Cardiac fibroblast (primary cell): Measurements from ENCODE around the gene ANKRD33B.

ENCODE experiments used
- DNase-seq, 2 donors: peaks; one replicate each; pipeline versions ENCODE4 v3.0.0 to v3.0.0-alpha.2; 2010; ENCODE audit warnings: low read depth in 2 of 2
- H3K4me3 ChIP-seq, 2 donors: replicated peaks in 1 of 2; 1 replicate in 1 of 2; 2 replicates in 1 of 2; pipeline ENCODE4 v1.5.1; 2011; ENCODE audit warnings: low read depth in 2 of 2, low read length in 2 of 2, mild to moderate bottlenecking in 2 of 2, moderate library complexity in 1 of 2
- TF ChIP-seq, protein P1 (sequence below): IDR thresholded peaks from one replicate; pipeline ENCODE4 v1.5.1; 2011; ENCODE audit warnings: low read depth, mild to moderate bottlenecking, low read length, inconsistent platforms

ANKRD33B gene

DNA sequence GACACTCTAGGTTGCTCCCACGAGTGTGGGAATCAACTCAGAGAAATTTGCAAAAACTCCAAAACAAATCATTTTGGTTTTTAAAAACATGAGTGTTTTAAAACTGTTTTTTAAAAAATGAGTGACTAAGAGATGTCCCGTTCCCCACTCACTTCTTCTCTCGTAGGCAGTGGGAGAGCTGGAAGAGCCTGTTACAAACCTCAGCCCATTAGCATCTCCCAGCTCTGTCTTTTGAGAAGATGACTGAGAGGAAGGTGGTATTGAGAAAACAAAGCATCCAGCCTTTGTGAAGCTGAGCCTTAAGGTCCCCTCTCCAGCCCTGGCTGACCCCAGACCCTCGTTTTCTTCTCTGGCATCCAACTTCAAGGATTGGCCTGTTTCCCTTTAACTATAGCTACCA lies 4.7 kb upstream of the ANKRD33B start:
- TF ChIP-seq, protein P1, sequence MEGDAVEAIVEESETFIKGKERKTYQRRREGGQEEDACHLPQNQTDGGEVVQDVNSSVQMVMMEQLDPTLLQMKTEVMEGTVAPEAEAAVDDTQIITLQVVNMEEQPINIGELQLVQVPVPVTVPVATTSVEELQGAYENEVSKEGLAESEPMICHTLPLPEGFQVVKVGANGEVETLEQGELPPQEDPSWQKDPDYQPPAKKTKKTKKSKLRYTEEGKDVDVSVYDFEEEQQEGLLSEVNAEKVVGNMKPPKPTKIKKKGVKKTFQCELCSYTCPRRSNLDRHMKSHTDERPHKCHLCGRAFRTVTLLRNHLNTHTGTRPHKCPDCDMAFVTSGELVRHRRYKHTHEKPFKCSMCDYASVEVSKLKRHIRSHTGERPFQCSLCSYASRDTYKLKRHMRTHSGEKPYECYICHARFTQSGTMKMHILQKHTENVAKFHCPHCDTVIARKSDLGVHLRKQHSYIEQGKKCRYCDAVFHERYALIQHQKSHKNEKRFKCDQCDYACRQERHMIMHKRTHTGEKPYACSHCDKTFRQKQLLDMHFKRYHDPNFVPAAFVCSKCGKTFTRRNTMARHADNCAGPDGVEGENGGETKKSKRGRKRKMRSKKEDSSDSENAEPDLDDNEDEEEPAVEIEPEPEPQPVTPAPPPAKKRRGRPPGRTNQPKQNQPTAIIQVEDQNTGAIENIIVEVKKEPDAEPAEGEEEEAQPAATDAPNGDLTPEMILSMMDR: no peak
- no peak overlapping the region for H3K4me3 ChIP-seq
- no peak for DNase-seq

DNA sequence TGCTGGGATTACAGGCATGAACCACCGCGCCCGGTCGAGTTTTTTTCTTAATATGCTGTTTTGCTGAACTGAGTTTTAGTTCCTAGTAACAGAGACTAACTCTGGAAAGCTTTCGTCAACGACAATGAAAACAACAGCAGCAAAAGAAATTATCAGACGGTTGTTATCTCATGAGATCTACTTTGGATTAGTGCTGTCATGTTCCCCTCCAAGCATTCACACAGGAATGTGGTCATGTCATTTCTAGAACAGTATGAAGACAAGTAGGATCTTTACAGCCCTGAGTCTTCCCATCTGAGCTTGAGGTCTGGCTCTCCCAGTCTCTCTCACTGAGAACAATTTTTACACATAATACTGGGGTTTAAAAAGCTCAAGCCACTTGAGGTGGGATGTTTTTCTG lies 4.0 kb upstream of the ANKRD33B start:
- H3K4me3 ChIP-seq: no peak overlapping the region
- DNase-seq: no peak
- TF ChIP-seq, protein P1: no peak

DNA sequence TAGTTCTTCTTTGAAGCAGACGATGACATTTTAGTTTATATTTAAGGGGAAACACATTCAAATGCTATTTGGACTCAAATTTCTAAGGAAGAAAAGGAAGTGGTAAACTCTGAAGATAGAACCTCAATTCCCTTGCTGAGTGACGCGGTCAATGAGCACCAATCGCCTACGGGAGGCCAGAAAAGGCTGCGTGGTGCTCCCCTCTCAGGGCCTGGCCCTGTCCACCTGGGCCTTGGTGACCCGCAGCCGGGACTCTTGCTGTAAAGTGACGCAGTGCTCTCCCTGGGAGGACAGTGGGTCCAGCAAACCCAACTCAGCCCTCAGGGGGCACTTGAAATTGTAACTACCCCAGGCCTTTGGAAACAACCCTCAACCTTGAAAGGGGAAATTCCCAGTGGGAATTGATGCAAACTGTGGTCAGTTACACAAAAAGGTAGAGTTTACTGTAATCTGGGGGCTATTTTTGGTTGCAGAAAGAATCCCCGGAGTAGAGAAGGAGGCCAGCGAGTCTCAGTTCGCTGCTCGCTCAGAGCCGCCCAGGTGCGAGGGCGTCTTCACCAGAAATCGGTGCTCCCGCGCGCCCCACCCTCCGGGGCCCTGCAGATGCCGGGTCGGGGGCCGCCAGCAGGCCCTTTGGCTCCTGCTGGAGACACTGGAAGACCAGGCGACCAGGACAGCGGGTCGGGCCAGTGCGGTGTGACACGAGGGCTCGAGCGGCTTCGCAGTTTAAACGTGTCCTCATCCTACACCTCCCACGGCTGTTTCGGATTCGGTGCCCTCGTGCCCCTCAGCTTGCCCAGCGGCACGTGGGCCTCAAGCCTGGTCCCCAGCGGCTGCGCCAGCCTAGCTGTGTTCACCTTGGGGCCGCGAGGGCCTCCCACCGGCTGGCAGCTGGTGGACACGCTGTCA lies 1.4 kb upstream of the ANKRD33B start:
- H3K4me3 ChIP-seq: no peak overlapping the region
- no peak for DNase-seq
- TF ChIP-seq, protein P1: no peak

DNA sequence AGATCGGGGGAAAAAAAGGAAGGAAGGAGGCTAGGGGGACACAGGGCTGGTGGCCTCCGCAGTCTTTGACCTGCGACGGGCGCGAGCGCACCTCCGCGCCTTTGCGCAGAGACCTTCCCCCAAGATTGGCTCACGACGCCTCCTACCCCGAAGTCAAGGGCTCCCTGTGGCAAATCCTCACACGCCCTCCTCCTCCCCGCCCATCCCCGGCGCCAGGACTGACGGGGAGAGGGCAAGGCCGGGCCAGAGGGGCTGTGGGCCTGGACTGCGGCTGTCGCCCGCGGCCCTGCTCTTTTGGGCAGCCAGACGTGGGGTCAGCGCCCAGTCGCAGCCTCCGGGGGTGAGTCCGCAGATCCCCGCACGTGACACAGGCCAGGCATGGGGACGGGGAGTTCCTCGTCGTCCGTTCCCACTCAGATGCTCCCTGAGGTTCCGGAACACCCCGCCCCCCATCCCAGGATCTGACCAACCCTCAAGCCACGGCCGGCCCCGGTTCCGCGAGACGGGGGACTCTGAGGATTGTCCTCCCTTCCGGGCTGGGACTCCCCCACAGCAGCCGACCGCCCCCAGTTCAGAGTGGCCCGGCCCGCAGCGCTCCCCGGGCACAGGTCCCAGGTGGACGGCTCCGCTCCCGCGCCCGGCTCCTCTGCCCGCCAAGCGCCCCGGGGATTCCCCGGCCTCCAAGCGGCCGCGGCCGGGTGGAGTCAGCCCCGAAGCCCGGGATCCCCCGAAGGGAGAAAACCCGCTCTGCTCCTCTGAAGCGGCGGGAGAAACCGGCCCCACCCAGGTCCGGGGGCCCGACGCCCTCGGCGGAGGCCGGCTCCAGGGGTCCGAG lies 543 bp upstream of the ANKRD33B start:
- peak overlapping the region; percentile 68 to 85 for H3K4me3 ChIP-seq
- TF ChIP-seq, protein P1: no peak
- peak in 1 of 2 donors; percentile 38 for DNase-seq

DNA sequence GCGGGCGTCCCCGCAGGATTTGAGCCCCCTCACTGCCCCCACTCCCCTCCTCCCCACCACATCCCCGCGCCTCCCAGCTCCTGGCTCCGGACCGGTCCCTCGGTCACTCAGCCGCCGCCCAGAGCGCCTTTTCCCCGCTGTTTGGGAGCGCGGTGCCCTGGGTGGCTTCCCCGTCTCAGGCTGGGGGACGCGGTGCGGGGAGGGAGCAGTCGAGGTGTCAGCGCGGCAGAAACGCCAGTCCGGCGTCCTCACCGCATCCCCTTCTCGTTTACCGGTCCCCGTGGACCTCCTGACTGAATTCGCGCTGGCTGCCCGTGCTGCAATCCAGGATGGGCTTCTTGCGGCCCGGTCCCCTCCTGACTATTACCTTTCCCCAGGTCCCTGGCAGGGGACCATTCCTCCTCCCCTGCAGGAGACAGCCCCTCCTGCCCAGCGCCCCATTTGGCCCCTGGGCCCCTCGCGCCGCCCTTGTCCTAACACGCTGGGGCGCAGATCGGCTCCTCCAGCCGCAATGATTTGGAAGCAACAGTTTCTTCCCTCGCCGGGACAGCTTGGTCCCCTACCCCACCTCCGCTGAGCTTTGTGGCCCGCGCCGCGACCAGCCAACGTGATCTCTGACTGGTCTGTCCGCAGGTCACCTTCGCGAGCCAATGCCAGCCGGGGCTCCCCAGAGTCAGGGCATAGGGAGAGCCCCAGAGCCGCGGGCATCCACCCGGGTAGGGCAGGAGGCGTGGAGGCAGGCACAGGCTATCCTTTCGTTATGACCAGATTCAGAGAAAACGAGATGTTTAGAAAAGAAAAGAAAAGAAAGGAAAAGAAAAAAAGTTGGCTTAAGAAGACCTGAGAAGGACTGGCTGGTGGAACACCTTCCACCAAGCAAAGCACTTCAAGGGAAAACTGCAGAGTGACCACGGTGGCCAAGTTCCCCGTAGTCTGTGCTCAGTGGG lies 1.2 kb downstream of the ANKRD33B start:
- DNase-seq: peak in 1 of 2 donors; percentile 24
- H3K4me3 ChIP-seq: peak overlapping the region; percentile 68 to 85
- TF ChIP-seq, protein P1: no peak

DNA sequence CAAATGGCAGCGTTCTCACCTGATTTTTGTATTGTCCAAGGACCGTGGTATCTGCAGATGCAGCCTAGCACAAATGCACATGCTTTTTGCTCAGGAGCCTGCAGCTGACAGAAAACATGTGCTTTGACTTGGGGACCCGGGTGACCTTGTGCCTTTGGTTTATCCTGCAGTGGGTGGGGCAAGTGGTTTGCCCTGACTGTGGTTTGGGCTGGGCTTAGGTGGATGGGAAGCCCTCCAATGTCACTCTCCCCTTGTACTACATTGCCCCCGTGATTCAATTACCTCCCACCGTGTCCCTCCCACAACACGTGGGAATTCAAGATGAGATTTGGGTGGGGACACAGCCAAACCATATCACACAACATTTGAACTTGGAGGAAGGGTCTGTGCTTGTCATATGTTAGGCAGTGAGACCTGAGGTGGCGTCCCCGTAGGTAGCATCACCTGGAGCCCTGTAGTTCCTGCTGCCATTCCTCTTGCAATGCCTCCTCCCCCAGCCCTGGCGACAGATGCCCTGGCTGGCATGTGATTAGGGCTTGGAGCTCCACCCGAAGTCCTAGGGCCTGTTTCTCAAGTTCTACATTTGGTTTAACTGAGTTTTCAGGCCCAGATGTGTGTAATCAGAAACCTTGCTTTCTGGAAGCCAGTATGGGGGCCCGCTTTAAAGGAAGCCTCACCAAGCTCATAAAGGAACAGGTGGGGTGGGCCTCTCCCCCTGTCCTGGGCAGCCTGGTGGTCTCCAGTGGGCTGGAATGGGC lies 2.1 kb downstream of the ANKRD33B start:
- TF ChIP-seq, protein P1: no peak
- DNase-seq: no peak
- H3K4me3 ChIP-seq: peak overlapping the region; percentile 68 to 85
